AG04450 (cell line): Measurements from ENCODE around the gene MCCC2. TPM values are rescaled to one million over a fixed set of nuclear protein-coding genes. Genes with fewer than 3 reads are reported as not detected.

ENCODE experiments used
- CTCF ChIA-PET: fragments of 300-600, 350-600 bp; formaldehyde crosslinking; extraction: SDS; loops from one replicate; lab custom pipeline; 2022; ENCODE audit warnings: antibody characterized with exemption, inconsistent platforms; lab: Charles Lee
- POLR2A ChIA-PET: fragments of 350-600 bp; formaldehyde crosslinking; extraction: SDS; loops from one replicate; lab custom pipeline; 2021; ENCODE audit warnings: antibody characterized with exemption, inconsistent platforms; lab: Yijun Ruan, JAX
- DNase-seq: peaks from one replicate; pipeline ENCODE4 v3.0.0-alpha.2; 2011; ENCODE audit warnings: low read depth, low spot score
- H3K27ac ChIP-seq: one replicate; pipeline ENCODE4 v1.5.1; 2012; ENCODE audit warnings: low read depth, low read length, control low read depth
- H3K27me3 ChIP-seq: one replicate; pipeline ENCODE4 v1.6.0; 2012; ENCODE audit warnings: low read length; ENCODE audit not compliant: control insufficient read depth, insufficient read depth
- H3K4me3 ChIP-seq: 2 replicates; pipeline ENCODE4 v1.5.1; 2011; ENCODE audit warnings: mild to moderate bottlenecking, low read depth, low read length, control low read depth
- H3K9me3 ChIP-seq: 2 replicates; pipeline ENCODE4 v1.5.1; 2012; ENCODE audit warnings: low read length; ENCODE audit not compliant: control insufficient read depth, insufficient read depth
- polyA plus RNA-seq: library from polyadenylated mRNA; depleted of rRNA; stranded (reverse); fragments of >200 nt; gene quantifications from 2 replicates; pipeline ENCODE4 v1.2.3, GENCODE V29; 2011
- TF ChIP-seq, protein P1 (sequence below): IDR thresholded peaks from 2 replicates; pipeline ENCODE4 v1.5.1; 2011; ENCODE audit warnings: low read depth, low read length, control low read depth, inconsistent platforms

Gene MCCC2
- polyA plus RNA-seq, 1 experiment, result 30.7 TPM

DNA sequence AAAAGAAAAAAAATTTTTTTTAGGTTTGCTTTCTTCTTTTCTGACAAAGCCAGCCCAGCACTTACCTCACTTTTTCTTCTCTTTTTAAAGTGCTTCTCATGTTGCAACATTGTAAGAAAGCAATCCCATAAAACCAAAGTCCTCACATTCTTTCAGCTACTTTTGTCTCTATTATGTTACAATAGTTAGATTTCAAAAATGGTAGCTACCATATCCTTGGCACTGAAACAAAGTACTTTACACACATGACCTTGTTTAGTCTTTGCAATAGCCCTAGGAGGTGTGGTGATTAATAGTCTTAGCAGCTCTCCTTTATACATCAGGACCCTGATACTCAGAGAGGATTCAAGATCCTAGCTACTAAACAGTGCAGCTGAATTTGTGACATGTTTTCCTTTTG, 108.5 kb downstream of the MCCC2 start:
- ChIA-PET POLR2A (no interaction called here), CTCF (interaction anchor here (0.6 kb wide), 1 partner anchor 226 kb away, joined by 4 read pairs; no protein-coding TSS in a partner anchor)
- no peak overlapping the region for H3K4me3 ChIP-seq
- DNase-seq, result no peak
- no peak overlapping the region for H3K27ac ChIP-seq
- H3K9me3 ChIP-seq, result no peaks in the 10 kb centered on the region; the same call in 1 of the 2 replicates
- TF ChIP-seq, protein P1, sequence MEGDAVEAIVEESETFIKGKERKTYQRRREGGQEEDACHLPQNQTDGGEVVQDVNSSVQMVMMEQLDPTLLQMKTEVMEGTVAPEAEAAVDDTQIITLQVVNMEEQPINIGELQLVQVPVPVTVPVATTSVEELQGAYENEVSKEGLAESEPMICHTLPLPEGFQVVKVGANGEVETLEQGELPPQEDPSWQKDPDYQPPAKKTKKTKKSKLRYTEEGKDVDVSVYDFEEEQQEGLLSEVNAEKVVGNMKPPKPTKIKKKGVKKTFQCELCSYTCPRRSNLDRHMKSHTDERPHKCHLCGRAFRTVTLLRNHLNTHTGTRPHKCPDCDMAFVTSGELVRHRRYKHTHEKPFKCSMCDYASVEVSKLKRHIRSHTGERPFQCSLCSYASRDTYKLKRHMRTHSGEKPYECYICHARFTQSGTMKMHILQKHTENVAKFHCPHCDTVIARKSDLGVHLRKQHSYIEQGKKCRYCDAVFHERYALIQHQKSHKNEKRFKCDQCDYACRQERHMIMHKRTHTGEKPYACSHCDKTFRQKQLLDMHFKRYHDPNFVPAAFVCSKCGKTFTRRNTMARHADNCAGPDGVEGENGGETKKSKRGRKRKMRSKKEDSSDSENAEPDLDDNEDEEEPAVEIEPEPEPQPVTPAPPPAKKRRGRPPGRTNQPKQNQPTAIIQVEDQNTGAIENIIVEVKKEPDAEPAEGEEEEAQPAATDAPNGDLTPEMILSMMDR, result no peak
- H3K27me3 ChIP-seq, result peaks cover 3% of the 10 kb centered on the region

GRCh38 chr5:71697967-71698366, 110.8 kb downstream of the MCCC2 start:
- H3K27ac ChIP-seq, result no peak overlapping the region
- ChIA-PET CTCF (interaction anchor here (0.6 to 1.4 kb wide), 3 partner anchors 28 to 227 kb away, joined by 3 read pairs; no protein-coding TSS in a partner anchor), POLR2A (no interaction called here)
- TF ChIP-seq, protein P1, result peak; percentile 45
- no peaks in the 10 kb centered on the region; the same call in 1 of the 2 replicates for H3K9me3 ChIP-seq
- H3K27me3 ChIP-seq, result peaks cover 13% of the 10 kb centered on the region
- DNase-seq, result no peak
- no peak overlapping the region for H3K4me3 ChIP-seq

GRCh38 chr5:71699233-71699632, 112.1 kb downstream of the MCCC2 start:
- Histone ChIP-seq H3K27me3 (peaks cover 13% of the 10 kb centered on the region), H3K9me3 (no peaks in the 10 kb centered on the region; the same call in 1 of the 2 replicates), H3K4me3 (no peak overlapping the region), H3K27ac (no peak overlapping the region)
- ChIA-PET POLR2A (no interaction called here), CTCF (interaction anchor here (1.4 kb wide), 1 partner anchor 59 kb away, joined by 3 read pairs; no protein-coding TSS in a partner anchor)
- DNase-seq, result no peak
- TF ChIP-seq, protein P1, result no peak

DNA sequence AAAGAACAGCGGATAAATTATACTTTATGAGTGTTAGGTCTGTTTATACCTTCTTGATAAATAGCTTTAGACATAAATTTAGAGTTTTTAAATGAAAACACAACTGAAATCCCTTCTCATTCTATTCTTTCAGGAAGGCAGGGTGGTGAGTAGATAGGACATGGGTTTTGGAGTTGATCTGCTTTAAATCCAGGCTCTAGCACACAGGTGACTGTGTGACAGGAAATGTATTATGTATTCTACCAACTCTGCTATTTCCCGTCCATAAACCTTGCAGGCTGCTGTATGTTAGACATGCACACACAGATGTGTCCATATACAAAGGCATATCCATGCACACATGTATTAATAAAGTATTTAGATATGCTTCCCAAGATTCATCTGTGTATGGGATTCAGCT, 112.6 kb downstream of the MCCC2 start:
- no peak for DNase-seq
- H3K27me3 ChIP-seq, result peaks cover 13% of the 10 kb centered on the region
- CTCF ChIA-PET, result no interaction called here

DNA sequence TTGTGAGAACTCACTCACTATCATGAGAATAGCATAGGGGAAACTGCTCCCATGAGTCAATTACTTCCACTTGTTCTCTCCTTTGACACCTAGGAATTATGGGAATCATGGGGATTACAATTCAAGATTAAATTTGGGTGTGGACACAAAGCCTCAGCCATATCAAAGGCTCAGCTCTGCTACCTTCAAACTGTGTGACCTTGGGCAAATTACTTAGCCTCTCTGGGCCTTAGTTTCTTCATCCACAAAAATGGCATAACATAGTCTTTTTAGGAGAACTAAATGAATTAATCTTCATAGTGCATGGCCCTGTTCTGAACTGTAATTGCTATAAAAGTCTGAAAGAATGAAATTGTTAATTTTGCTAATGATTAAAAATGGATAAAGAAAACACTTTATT, 113.7 kb downstream of the MCCC2 start:
- no peaks in the 10 kb centered on the region; the same call in 1 of the 2 replicates for H3K9me3 ChIP-seq
- DNase-seq, result no peak
- H3K27me3 ChIP-seq, result peaks cover 13% of the 10 kb centered on the region
- TF ChIP-seq, protein P1, result no peak
- CTCF ChIA-PET, result interaction anchor here (1.0 kb wide), 1 partner anchor 101 kb away, joined by 3 read pairs; no protein-coding TSS in a partner anchor
- H3K4me3 ChIP-seq, result no peak overlapping the region
- POLR2A ChIA-PET, result no interaction called here
- no peak overlapping the region for H3K27ac ChIP-seq

More for the DNA sequence above, 112.6 kb downstream of the MCCC2 start:
- POLR2A ChIA-PET, result no interaction called here
- H3K27ac ChIP-seq, result no peak overlapping the region
- no peaks in the 10 kb centered on the region; the same call in 1 of the 2 replicates for H3K9me3 ChIP-seq
- TF ChIP-seq, protein P1, result no peak
- H3K4me3 ChIP-seq, result no peak overlapping the region
